ENCODE data around the gene ARHGDIA.

The ARHGDIA gene

DNA sequence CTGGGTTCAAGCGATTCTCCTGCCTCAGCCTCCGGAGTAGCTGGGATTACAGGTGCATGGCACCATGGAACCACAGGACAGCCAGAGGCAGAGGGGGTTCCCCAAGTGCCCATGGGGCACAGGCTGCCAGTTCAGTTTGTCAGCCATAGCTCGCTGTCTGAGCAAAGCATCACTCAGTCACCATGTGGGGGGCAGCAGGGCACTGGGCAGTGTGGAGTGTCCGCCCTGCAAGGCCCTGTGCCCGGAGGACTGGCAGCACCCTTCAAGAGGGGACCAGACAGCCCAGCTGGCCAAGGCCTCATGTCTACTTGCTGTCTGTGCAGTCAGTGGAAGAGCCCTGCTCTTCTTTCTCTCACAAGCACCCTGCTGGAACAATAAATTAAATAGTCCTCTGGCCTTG is 13.8 kb upstream of the ARHGDIA start:
- Mint-ChIP-seq H3K27me3 (no peaks in the 10 kb centered on the region), H3K4me1 (peaks cover 31% of the 10 kb centered on the region), H3K27ac (no peak overlapping the region), H3K4me3 (no peak overlapping the region), H3K9me3 (no peaks in the 10 kb centered on the region), H3K36me3 (peaks cover 35% of the 10 kb centered on the region)
- no peak for ATAC-seq

GRCh38 chr17:81884520-81884919 is 13.4 kb upstream of the ARHGDIA start:
- H3K27me3 Mint-ChIP-seq = no peaks in the 10 kb centered on the region
- peaks cover 29% of the 10 kb centered on the region for H3K4me1 Mint-ChIP-seq
- H3K4me3 Mint-ChIP-seq = no peak overlapping the region
- H3K36me3 Mint-ChIP-seq = peaks cover 40% of the 10 kb centered on the region
- H3K9me3 Mint-ChIP-seq = no peaks in the 10 kb centered on the region
- H3K27ac Mint-ChIP-seq = no peak overlapping the region
- ATAC-seq = no peak

- no peak overlapping the region for H3K4me3 Mint-ChIP-seq
- H3K9me3 Mint-ChIP-seq = no peaks in the 10 kb centered on the region
- peaks cover 1% of the 10 kb centered on the region for H3K4me1 Mint-ChIP-seq
- no peaks in the 10 kb centered on the region for H3K27me3 Mint-ChIP-seq
- H3K27ac Mint-ChIP-seq = no peak overlapping the region
- ATAC-seq = no peak
- H3K36me3 Mint-ChIP-seq = peaks cover 24% of the 10 kb centered on the region
These were observed 8.0 kb upstream of the ARHGDIA start for GRCh38 chr17:81879121-81879520.

DNA sequence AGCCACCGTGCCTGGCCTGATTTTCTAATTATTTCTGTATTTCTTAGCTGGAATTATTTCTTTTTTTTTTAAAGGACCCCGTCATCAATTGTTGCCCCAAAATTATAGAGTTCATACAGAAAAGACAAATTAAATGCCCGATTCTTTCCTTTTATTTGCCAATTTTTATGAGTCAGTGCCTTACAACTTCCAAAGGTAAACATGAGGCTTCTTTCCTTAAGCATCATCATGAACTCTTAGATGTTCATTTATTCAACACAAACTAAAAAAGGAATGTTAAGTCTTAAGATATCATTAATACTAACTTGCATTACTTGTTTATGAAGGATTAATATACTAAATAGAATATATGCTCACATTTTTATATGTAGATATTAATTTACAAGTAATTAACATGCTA is 7.2 kb upstream of the ARHGDIA start:
- Mint-ChIP-seq H3K4me3 (no peak overlapping the region), H3K27ac (no peak overlapping the region)

DNA sequence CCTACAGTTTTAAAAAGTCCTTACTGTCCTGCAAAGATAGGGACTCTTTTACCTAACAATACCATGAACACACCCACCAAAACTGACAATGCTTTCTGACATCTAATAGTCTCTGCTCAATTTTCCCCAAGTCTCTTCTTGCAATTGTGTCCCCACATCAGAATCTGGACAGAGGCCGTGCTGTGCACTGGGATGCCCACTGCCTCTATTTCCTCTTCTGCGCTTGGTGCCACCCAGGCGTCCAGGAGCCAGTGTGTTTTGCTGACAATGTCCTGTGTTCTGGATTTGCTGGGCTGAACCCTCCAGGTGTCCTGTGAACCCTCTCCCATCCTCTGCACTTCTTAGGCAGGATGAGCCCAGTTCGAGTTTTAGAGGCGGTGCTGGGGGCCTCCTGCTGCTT is 6.4 kb upstream of the ARHGDIA start:
- H3K36me3 Mint-ChIP-seq = peaks cover 24% of the 10 kb centered on the region
- no peak overlapping the region for H3K4me3 Mint-ChIP-seq
- H3K9me3 Mint-ChIP-seq = no peaks in the 10 kb centered on the region
- peaks cover 17% of the 10 kb centered on the region for H3K4me1 Mint-ChIP-seq
- H3K27ac Mint-ChIP-seq = no peak overlapping the region
- no peaks in the 10 kb centered on the region for H3K27me3 Mint-ChIP-seq
- no peak for ATAC-seq

More for the DNA sequence above, 7.2 kb upstream of the ARHGDIA start:
- H3K9me3 Mint-ChIP-seq = no peaks in the 10 kb centered on the region
- peaks cover 24% of the 10 kb centered on the region for H3K36me3 Mint-ChIP-seq
- no peaks in the 10 kb centered on the region for H3K27me3 Mint-ChIP-seq
- no peak for ATAC-seq
- peaks cover 10% of the 10 kb centered on the region for H3K4me1 Mint-ChIP-seq

DNA sequence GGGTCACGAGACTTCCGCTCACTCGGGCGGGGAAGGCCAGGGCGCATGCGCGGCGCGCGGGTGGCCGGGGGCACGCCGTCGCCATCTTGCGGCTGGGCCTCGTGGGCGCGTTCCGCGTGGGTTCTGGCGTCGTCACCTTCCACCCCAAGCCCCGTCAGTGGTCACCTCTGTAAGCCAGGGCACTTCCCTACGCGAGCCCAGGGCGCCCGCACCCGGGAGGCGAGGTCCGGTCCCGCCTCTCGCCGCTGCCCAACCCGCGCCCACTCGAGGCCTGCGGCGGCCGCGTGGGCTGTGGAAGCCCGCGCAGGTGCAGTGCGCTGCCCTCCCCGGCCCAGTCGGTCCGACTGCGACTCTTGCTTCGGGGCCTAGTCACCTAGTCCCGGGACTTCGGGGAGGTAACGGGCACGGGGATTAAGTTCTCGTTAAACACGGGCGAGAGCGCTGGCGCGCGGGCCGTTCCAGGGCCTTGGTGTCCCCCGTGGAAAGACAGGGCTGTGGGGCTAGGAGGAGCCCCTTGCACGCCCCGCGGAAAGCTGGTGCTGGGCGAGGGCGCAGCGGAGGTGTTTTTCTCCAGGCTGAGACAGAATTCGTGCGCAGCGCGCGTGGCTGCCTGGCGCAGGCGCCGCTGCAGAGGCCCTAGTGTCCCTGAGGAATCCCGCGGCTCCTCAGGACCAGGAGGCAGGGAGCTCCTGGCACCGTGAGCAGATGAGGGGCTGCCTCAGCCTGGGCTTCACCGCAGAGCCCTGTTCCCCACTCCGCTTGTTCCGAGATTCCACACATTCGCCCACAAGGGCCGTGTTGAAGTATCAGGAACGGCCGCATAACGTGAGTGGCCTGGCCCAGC is 472 bp upstream of the ARHGDIA start:
- peak; percentile 25 for ATAC-seq
- peaks cover 61% of the 10 kb centered on the region for H3K4me1 Mint-ChIP-seq
- peak overlapping the region; percentile 92 for H3K27ac Mint-ChIP-seq
- no peaks in the 10 kb centered on the region for H3K27me3 Mint-ChIP-seq
- H3K9me3 Mint-ChIP-seq = no peaks in the 10 kb centered on the region
- H3K36me3 Mint-ChIP-seq = peaks cover 25% of the 10 kb centered on the region
- H3K4me3 Mint-ChIP-seq = peak overlapping the region; percentile 85

- Mint-ChIP-seq H3K27me3 (no peaks in the 10 kb centered on the region), H3K36me3 (peaks cover 25% of the 10 kb centered on the region), H3K4me1 (peaks cover 68% of the 10 kb centered on the region), H3K4me3 (peak overlapping the region; percentile 86), H3K27ac (peak overlapping the region; percentile 92), H3K9me3 (no peaks in the 10 kb centered on the region)
- ATAC-seq = peak; percentile 40
These were observed 781 bp downstream of the ARHGDIA start for GRCh38 chr17:81870131-81870980.

- Mint-ChIP-seq H3K27me3 (no peaks in the 10 kb centered on the region), H3K9me3 (no peaks in the 10 kb centered on the region), H3K4me3 (peak overlapping the region; percentile 86), H3K4me1 (peaks cover 69% of the 10 kb centered on the region), H3K27ac (peak overlapping the region; percentile 92), H3K36me3 (peaks cover 25% of the 10 kb centered on the region)
- ATAC-seq = peak; percentile 17
These were observed 1.7 kb downstream of the ARHGDIA start for GRCh38 chr17:81869221-81870130.

- Mint-ChIP-seq H3K27ac (peak overlapping the region; percentile 92), H3K4me3 (peak overlapping the region; percentile 86), H3K4me1 (peaks cover 67% of the 10 kb centered on the region), H3K9me3 (no peaks in the 10 kb centered on the region), H3K27me3 (no peaks in the 10 kb centered on the region), H3K36me3 (peaks cover 25% of the 10 kb centered on the region)
- no peak for ATAC-seq
These were observed 2.4 kb downstream of the ARHGDIA start for GRCh38 chr17:81868674-81869220.

DNA sequence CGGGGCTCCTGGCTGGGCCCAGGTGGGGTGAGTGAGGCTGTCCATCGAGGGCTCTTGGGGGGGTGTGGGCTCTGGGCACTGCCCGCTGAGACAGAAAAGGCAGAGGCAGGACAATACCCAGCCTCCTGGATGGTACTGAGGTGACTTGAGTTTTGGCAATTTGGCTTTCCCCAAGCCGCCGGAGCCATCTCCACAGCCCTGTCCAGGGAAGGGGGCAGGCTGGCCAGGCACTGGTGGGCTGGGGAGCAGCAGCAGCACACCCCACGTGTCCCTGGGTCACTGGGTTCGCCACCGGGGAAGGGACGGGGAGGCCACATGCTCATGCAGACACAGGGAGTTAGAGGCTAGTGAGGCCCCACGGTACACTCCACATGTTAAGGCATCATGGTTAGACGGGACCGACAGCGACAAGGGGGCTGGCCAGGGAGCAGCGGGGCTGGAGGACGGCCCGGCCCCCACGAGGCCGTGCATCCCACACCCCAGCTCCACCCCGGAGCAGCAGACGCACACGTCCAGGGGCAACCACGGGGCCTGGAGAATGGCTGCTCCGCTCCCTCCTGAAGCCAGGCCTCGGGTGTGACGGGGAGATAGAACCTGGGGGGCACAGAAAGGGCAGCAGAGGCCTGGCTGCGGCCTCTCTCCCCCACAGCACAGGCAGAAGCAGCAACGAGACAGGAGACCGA is 3.0 kb downstream of the ARHGDIA start:
- Mint-ChIP-seq H3K9me3 (no peaks in the 10 kb centered on the region), H3K4me3 (peak overlapping the region; percentile 38), H3K27ac (peak overlapping the region; percentile 92), H3K36me3 (peaks cover 25% of the 10 kb centered on the region), H3K27me3 (no peaks in the 10 kb centered on the region), H3K4me1 (peaks cover 67% of the 10 kb centered on the region)
- no peak for ATAC-seq

GRCh38 chr17:81867170-81867990 is 3.8 kb downstream of the ARHGDIA start:
- peaks cover 31% of the 10 kb centered on the region for H3K36me3 Mint-ChIP-seq
- H3K4me1 Mint-ChIP-seq = peaks cover 66% of the 10 kb centered on the region
- H3K27me3 Mint-ChIP-seq = no peaks in the 10 kb centered on the region
- no peaks in the 10 kb centered on the region for H3K9me3 Mint-ChIP-seq
- peak overlapping the region; percentile 92 for H3K27ac Mint-ChIP-seq
- ATAC-seq = no peak
- H3K4me3 Mint-ChIP-seq = peak overlapping the region; percentile 25

- H3K4me3 Mint-ChIP-seq = peak overlapping the region; percentile 25
- H3K36me3 Mint-ChIP-seq = peaks cover 31% of the 10 kb centered on the region
- H3K27me3 Mint-ChIP-seq = no peaks in the 10 kb centered on the region
These were observed 4.5 kb downstream of the ARHGDIA start for GRCh38 chr17:81866440-81867169.

More at GRCh38 chr17:81866440-81867169, 4.5 kb downstream of the ARHGDIA start:
- Mint-ChIP-seq H3K4me1 (peaks cover 62% of the 10 kb centered on the region), H3K27ac (peak overlapping the region; percentile 92), H3K9me3 (no peaks in the 10 kb centered on the region)
- no peak for ATAC-seq

All from stimulated activated memory B cell treated with anti-CD40 and anti-IgM and Interleukin-4, amounts not matched to agents 10 μg/mL and 1 μg/mL and 100 μg/mL, for 72 hours (primary cell).